ENCODE data around the gene POLR2L. TPM values are rescaled to one million over a fixed set of nuclear protein-coding genes. Genes with fewer than 3 reads are reported as not detected.

Gene POLR2L
- total RNA-seq, 1 donor from 2014 or later, result 53.8 TPM

DNA sequence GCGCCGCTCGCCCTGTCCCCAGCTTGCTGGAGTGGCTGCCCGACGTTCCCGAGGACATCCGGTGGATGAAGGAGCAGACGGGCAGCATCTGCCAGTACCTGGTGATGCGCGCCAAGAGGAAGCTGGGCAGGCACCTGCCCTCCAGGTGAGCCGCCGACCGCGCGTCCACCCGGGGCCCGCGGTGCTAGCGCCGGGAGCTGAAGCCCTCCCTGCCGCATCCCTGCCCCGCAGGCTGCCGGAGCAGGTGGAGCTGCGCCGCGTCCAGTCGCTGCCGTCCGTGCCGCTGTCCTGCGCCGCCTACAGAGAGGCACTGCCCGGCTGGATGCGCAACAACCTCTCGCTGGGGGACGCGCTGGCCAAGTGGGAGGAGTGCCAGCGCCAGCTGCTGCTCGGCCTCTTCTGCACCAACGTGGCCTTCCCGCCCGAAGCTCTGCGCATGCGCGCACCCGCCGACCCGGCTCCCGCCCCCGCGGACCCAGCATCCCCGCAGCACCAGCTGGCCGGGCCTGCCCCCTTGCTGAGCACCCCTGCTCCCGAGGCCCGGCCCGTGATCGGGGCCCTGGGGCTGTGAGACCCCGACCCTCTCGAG lies 17.9 kb downstream of the POLR2L start:
- no peak for DNase-seq (ENCODE audit: extremely low spot score in 2 of 2)
- Histone ChIP-seq H3K9me3 (no peaks in the 10 kb centered on the region), H3K4me1 (peaks cover 52% of the 10 kb centered on the region), H3K27ac (no peak overlapping the region), H3K4me3 (no peak overlapping the region), H3K36me3 (peaks cover 0 to 28% of the 10 kb centered on the region in 2 donors), H3K27me3 (no peaks in the 10 kb centered on the region)
- intact Hi-C loops (cut with DNase I), result no loop called here
- TF ChIP-seq CTCF (IDR thresholded peaks at IDR 0.05) (no peak), POLR2A (IDR thresholded peaks at IDR 0.05) (no peak), POLR2AphosphoS5 (IDR thresholded peaks at IDR 0.05; ENCODE audit: insufficient read depth in 1 of 2, low read depth in 1 of 2) (no peak)

DNA sequence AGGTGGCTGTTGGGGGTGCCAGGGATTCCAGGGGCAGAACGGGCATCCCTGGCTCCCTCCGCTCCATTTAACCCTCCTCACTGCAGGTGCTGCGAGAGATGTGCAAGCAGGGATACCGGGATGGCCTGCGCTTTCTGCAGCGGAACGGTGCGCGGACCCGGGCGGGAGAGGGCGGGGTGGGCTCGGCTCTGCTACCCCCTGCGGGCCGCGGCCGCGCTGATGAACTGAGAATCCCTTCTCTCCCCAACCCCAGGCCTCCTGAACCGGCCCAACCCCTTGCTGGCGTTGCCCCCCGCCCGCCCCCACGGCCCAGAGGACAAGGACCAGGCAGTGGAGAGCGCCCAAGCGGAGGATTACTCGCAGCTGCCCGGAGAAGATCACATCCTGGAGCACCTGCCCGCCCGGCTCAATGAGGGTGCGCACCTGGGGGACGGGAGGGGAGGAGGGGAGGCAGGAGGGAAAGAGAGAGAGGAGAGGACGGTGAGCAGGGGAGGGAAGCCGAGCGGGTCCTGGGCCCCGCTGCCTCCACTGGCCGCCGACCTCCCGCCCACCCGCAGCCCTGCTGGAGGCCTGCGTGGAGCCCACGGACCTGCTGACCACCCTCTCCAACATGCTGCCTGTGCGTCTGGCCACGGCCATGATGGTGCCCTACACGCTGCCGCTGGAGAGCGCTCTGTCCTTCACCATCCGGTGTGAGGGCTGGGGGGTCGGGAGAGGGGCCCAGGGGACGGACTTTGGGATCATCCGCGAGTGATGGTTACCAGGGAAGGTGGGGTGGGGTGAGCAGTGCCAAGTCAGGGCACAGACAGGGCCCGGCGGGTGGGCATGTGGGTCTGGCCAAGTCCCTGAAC lies 18.7 kb downstream of the POLR2L start:
- H3K27ac ChIP-seq, result no peak overlapping the region
- H3K27me3 ChIP-seq, result no peaks in the 10 kb centered on the region

DNA sequence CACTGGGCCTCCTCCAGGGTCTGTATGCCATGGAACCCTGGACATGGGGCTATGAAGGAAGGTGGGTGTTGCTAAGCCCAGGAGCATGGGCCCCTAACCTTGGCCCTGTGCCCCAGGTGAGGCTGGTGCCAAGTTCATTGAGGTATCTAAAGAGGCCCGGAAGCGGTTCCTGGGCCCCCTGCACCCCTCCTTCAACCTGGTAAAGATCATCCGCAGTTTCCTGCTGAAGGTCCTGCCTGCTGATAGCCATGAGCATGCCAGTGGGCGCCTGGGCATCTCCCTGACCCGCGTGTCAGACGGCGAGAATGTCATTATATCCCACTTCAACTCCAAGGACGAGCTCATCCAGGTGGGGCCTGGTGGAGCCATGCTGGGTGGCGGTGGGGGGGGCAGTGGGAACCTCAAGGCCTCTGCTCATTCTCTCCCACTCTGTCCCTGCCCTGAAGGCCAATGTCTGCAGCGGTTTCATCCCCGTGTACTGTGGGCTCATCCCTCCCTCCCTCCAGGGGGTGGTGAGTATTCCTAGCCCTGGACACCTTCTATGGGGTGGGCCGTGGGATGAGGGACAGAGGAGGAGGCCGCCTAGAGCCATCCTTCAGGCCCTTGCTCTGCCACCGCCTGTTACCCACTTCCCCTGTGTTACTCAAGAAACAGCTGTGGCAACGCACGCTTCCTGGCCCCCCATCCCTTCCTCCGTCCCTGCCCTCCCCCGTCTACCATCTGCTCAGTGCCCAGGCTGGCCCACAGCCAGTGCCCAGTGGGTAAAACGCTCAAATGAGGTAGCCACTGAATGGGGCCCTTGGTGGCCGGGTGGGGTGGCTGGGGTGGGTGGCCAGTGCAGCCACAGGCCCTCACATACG lies 20.6 kb downstream of the POLR2L start:
- H3K27me3 ChIP-seq, result no peaks in the 10 kb centered on the region
- H3K36me3 ChIP-seq, result peaks cover 0 to 28% of the 10 kb centered on the region in 2 donors
- no peaks in the 10 kb centered on the region for H3K9me3 ChIP-seq
- intact Hi-C loops (cut with DNase I), result no loop called here
- DNase-seq (ENCODE audit: extremely low spot score in 2 of 2), result no peak
- H3K4me1 ChIP-seq, result peaks cover 40% of the 10 kb centered on the region
- H3K4me3 ChIP-seq, result peak overlapping the region; percentile 95 to 98
- H3K27ac ChIP-seq, result peak overlapping the region; percentile 33
- TF ChIP-seq POLR2AphosphoS5 (IDR thresholded peaks at IDR 0.05; ENCODE audit: insufficient read depth in 1 of 2, low read depth in 1 of 2) (no peak), CTCF (IDR thresholded peaks at IDR 0.05) (no peak), POLR2A (IDR thresholded peaks at IDR 0.05) (no peak)

More for the DNA sequence above, 18.7 kb downstream of the POLR2L start:
- intact Hi-C loops (cut with DNase I), result no loop called here
- TF ChIP-seq POLR2A (IDR thresholded peaks at IDR 0.05) (no peak), CTCF (IDR thresholded peaks at IDR 0.05) (no peak), POLR2AphosphoS5 (IDR thresholded peaks at IDR 0.05; ENCODE audit: insufficient read depth in 1 of 2, low read depth in 1 of 2) (no peak)
- peaks cover 50% of the 10 kb centered on the region for H3K4me1 ChIP-seq
- H3K36me3 ChIP-seq, result peaks cover 0 to 28% of the 10 kb centered on the region in 2 donors
- no peaks in the 10 kb centered on the region for H3K9me3 ChIP-seq
- no peak overlapping the region for H3K4me3 ChIP-seq
- no peak for DNase-seq (ENCODE audit: extremely low spot score in 2 of 2)

GRCh38 chr11:820655-821511 lies 21.4 kb downstream of the POLR2L start:
- Histone ChIP-seq H3K36me3 (peaks cover 0 to 28% of the 10 kb centered on the region in 2 donors), H3K9me3 (no peaks in the 10 kb centered on the region), H3K4me1 (peaks cover 35% of the 10 kb centered on the region), H3K4me3 (peak overlapping the region; percentile 95 to 98), H3K27ac (peak overlapping the region; percentile 89), H3K27me3 (no peaks in the 10 kb centered on the region)
- intact Hi-C loops (cut with DNase I), result no loop called here
- TF ChIP-seq POLR2A (IDR thresholded peaks at IDR 0.05) (no peak), POLR2AphosphoS5 (IDR thresholded peaks at IDR 0.05; ENCODE audit: insufficient read depth in 1 of 2, low read depth in 1 of 2) (peak in 1 of 2 donors; percentile 23)
- DNase-seq (ENCODE audit: extremely low spot score in 2 of 2), result no peak
